ENCODE measurements around the gene MSX1. TPM values are rescaled to one million over a fixed set of nuclear protein-coding genes. Genes with fewer than 3 reads are reported as not detected.

MSX1 gene
- total RNA-seq, 1 donor from 2014 or later = not detected

DNA sequence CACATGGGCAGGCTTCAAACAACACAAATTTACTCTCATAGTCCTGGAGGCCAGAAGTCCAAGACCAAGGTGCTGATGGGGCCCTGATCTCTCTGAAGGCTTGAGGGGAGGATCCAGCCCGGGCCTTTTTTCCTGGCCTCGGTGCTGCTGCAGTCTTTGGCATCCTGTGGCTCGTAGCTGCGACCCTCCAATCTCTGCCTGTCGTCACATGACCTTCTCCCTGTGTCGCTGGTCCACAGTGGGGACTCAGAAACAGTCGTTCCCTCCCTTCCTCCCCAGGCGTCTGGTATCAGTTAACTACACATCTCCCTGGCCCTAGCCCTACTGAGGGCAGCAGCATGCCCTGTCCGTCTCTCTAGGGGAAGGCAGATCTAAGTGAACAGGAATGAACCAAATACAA lies 19.1 kb upstream of the MSX1 start:
- intact Hi-C loops (cut with micrococcal nuclease) = no loop called here

DNA sequence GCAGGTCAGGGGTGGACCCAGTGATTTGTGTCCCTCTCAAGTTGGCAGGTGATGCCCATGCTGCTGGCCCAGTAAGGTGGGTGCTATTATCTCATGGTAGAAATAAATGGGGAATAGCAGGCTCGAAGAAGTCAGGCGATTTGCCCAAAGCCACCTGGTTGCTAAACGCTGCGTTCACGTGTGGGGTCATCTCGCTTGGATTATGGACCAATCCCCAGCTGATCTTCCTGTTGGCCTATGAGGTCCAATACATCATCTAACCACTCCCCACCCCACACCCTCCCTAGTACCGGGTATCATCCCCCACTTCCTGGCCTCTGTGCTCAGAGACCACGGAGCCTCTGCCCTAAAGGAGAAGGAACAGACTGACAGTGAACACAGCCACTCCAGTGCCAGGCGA lies 18.3 kb upstream of the MSX1 start:
- intact Hi-C loops (cut with micrococcal nuclease) = no loop called here

DNA sequence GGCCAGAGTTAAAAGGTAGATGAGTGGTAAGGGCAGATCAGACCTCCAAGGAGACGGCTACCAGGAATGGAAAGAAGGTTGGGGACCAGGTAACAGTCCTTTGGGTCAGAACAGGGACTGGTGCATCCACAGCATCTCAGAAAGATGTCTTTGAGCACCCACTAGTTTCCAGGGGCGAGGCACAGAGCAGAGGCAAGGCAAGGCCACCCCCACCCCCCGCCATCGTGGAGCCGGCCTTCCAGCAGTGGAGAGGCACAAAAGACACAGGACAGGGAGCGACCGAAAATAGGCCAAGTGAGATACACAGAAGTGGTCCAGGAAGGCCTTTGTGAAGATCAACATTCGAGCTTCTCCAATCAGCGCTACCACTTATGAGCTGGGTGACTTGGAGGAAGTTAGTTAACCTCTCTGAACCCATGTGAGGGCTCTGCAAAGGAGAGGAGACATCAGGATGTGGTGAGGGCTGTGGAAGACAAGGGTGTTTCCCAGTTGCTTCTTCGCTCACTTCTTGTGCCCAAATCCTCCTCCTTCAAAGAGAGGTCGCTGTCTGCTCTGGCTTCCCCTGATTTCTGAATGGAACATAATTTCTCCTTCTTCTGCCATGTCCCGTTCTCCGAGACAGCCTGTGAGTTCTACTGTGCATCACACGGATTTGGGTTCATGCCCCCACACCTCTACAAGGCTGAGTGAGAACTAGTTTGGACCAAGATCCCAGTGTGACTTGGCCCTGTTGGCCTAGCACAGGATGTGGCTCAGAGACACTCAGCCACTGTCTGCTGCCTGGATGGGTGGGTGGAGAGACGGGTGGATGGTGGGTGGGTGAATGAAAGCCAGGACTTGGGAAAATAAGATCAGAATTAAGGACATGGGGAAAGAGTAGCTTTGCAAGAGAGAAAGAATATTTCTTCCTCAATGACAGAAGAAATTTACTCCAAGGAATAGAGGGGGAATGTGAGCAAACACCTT lies 16.7 kb upstream of the MSX1 start:
- intact Hi-C loops (cut with micrococcal nuclease) = no loop called here

DNA sequence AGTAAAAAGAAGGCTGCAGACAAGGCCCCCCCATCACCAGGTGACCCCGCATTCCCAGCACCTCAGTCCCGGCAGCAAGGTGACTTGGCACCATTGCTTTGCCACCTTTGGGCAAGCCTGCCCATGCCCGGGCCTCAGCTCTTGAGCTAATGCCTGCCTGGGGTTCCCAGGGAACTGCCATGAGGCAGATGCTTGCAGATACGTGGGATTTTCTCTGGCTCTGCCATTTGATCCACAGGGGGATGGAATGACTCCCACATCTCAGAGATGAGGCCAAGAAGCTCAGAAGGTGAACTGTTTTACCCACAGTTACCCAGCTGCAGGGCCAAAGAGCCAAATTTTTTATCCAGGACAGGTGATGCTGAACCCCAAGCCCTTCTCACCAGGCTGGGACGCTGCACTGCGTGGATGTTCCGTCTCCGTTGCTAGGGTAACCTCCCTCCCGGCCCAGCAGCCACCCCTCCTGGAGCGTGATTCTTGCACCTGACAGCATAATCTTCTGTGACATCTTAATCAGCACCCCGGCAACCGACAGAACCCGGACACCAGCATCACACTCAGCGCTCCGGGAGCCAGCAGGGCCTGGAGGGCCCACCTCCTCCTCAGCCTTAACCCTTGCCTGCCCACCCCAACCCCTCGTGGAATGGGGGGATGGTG lies 15.7 kb upstream of the MSX1 start:
- intact Hi-C loops (cut with micrococcal nuclease) = no loop called here

DNA sequence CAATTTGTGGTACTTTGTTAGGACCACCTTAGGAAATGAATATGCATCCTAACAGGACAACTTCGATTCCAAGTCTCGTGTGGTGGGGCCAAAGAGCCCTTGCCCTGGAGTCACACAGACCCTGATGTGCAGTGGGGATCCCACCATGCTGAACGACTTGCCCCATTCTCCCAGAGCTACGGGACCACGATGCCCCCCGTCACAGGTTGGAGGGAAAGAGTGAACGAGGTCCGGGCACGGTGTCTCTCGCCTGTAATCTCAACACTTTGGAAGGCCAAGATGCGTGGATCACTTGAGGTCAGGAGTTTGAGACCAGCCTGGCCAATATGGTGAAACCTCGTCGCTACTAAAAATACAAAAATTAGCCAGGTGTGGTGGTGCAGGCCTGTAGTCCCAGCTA lies 14.4 kb upstream of the MSX1 start:
- intact Hi-C loops (cut with micrococcal nuclease) = no loop called here

DNA sequence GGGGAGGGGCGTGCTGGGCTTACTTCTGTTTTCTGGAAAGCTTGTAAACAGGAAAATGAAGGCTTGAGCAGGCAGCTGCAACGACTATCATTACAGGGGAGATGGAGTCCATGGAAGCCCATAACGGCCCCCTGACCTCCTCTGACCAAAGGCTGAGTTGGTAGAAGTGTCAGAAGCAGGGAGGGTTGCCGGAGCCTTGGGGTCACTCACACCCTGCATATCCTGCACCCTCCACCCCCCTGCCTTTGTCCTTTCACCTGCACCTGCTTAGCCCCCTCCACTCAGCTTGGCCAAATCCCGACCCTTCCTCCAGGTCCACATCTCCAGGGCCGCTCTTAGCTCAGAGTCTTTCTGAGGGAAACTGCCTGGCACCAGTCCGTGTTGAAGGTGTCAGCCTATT lies 12.5 kb upstream of the MSX1 start:
- intact Hi-C loops (cut with micrococcal nuclease) = no loop called here

DNA sequence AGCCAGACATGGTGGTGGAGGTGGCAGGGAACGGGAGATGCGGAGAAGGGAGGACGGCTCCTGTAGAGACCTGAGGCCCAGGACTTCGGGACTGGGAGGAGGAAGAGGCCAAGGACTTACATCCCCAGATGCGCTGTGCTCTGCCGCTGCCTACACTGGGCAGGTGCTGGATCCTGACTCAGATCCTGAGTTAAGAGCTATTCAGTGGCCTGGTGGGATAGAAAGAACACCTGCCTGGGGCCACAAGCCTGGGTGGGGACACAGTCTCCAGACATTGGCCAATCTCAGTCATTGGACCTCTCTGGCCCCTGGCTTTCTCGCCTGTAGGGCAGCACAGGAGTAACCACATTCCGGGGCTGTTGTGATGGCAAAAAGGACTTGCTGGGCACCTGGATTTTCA lies 10.9 kb upstream of the MSX1 start:
- intact Hi-C loops (cut with micrococcal nuclease) = no loop called here

DNA sequence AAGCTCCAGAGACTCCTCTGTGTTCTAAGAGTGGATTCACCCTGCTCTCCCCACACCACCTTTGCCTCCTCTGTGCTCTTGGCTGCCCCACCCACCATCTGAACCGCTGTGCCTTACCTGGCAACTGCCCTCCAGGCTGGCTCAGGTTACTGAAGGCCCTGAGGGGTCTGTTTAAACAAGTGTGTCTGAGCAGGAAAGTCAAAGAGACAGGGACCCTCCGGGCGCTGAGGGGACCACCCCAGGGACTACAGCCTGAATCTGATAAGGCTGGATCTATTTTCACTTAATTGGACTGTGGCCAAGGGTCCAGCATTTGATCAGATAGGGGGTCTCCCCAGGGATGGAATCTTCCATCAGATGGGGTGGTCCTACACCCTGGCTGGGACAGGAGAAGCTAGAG lies 10.4 kb upstream of the MSX1 start:
- intact Hi-C loops (cut with micrococcal nuclease) = no loop called here

DNA sequence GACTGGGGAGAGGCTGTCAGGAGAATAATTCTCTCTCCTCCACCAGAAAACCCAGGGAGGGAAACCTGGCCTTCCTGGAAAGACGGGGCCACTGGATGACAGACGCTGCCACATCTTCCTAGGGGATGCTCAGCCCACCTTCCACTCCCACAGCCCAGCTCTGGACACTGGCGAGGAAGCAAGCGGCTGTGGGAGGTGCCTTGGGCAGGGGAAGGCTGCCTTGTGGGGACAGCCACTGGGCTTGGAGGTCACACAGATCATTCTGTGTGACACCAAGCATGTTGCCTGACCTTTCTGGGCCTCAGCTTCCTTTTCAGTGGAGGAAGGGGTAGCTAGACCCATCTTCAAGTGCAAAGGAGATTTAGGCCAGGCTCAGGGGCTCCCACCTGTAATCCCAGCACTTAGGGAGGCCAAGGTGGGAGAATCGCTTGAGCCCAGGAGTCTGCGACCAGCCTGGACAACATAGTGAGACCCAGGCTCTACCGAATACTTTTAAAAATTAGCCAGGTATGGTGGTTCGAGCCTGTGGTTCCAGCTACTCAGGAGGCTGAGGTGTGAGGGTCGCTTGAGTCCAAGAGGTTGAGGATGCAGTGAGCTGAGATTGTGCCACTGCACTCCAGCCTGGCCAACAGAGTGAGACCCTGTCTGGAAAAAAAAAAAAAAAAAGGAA lies 9.8 kb upstream of the MSX1 start:
- intact Hi-C loops (cut with micrococcal nuclease) = no loop called here

DNA sequence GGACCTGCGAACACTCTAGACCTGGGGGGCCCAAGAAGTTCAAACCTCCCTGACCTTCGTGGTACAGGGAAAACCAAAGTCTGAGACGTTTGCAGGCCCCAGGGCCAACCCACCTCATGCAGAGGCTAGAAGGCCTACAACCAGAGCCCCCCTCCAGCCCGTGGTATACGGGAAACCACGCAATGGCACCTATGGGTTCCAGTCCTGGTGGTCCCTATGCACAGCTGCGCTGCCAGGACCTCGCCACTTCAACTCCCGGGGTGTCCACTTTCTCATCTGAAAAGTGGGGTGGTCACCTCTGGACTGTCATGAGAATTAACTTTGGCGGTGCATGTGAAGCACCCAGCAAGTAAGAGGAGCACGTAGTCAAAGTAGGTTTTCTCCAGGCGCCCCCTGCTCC lies 8.4 kb upstream of the MSX1 start:
- intact Hi-C loops (cut with micrococcal nuclease) = no loop called here

DNA sequence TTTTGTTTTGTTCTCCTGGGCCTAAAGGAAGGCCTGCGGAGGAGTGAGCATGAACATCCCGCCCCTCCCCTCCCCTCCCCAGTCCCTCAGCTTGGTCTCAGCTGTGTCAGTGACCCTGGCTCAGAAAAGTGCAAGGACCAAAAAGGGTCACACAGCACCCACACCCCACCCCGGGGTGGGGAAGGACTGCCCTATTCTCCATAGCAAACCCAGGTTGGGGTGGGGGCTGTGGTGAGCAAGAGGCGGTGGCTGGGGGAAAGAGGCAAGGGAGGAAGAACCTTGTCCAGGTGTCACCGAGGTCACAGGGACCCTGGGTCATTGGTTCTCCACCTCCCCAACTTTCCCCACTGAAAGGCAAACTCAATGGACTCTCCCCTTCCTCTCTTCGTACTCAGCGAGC lies 7.6 kb upstream of the MSX1 start:
- intact Hi-C loops (cut with micrococcal nuclease) = no loop called here

DNA sequence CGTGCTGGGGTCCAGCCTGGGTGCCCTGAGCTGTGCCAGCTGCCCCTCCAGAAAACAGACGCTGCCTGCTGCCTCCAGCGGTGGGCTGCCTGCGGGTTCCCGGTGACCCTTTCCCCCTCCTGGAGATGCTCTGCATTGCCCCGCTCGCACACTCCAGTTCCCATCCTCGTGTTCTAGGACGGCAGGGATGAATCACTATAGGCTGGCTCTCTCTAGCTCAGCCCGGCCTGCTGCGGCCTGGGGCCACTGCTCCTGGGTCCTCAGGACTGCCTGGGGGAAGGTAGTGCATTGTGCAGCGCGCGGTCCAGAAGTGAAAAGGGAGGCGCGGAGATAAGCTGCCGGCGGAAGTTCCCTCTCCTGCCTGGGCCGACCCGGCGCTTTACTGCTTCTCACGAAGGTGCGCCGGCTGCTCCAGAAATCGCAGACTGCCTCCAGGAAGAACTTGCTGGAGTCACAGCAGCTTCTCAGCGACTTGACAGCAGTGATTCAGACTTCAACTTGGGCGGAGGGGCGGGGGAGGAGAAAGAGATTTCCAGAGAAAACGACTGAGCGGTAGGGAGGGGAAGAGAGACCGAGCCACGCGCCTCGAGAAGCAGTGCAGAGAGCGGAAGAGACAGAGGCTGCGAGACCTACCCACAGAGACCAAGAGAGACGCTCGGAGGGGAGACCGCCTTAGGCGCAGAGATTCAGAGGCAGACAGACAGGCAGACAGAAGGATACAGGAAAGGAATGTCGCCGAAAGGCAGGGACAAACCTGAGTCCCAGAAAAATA lies 6.7 kb upstream of the MSX1 start:
- intact Hi-C loops (cut with micrococcal nuclease) = no loop called here

DNA sequence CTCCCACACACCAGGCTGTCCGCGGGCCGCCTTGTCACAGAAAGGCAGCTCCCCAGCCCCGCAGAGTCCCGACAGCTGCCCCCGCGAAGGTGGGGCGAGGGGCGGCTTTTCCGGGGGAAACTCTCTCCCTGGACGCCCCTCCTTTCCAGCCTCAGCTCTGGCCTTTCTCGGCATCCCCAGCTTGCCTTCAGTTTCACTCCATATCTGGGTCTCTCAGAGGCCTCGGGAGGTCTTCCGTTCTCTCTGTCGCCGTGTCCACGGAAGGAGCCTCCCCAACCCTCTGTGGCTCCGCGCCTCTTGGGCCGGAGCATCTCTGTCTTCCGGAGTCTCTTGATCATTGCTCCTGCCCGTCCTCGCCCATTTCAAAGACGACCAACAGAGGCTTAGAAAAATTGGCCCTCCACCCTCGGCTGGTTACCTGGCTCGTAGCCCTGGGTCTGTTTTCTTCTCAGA lies 6.1 kb upstream of the MSX1 start:
- intact Hi-C loops (cut with micrococcal nuclease) = no loop called here

DNA sequence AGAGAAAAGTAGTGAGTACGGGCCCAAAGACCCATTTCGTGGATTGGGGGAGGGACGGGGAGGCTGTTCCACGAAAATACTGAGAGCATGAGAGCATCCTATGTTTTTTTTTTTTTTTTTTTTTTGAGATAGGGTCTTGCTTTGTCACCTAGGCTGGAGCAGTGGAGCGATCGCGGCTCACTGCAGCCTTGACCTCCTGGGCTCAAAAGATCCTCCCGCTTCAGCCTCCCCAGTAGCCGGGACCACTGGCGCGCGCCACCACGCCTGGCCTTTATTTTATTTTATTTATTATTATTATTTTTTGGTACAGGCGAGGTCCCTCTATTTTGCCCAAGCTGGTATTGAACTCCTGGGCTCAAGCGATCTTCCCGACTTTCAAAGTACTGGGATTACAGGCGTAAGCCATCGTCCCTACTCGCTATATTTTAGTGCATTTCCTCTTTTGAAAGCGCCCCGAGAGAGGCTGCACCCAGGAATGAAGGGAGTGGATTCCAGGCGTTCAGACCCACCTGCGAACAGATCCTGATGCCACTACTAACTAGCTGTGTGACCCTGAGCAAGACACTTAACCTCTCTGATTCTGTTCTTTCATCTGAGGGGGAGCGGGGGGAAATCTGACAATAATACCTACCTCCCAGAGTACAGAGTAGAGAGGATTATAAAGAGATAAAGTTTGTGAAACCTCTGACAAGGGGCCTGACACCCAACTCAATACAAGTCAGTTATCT lies 5.4 kb upstream of the MSX1 start:
- intact Hi-C loops (cut with micrococcal nuclease) = no loop called here

DNA sequence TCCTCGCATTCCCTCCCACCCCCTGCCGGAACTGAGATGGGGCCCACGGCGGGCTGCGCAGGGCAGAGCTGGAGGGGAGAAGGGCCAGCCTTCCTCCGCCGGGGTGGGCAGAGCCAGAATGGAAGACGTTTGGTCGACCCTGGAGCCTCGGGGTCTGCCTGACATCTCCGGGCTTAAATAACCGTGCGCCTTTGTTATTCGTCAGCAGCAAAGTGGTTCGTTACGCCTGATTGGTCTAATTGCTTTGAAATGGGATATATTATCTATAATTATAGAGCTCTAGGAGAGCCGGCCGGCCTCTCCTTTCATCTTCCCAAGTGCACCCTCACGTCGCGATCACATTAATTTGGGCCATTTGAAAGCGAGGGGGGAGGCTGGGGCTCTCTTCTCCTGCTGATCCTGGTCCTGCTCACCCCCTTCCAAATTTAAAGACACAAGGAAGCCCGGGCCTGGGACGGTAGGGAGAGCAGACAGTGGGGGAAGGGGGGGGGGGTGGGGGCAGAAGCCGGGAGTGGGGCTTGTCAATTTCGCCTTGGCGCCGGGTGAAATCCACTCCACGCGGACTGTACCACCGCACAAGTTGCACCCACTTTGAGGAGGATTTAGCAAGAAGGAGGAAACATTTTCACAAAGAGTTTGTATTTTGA lies 4.7 kb upstream of the MSX1 start:
- intact Hi-C loops (cut with micrococcal nuclease) = loop anchor here (5.0 kb wide), 1 partner anchor 367 kb away; no protein-coding TSS in a partner anchor

DNA sequence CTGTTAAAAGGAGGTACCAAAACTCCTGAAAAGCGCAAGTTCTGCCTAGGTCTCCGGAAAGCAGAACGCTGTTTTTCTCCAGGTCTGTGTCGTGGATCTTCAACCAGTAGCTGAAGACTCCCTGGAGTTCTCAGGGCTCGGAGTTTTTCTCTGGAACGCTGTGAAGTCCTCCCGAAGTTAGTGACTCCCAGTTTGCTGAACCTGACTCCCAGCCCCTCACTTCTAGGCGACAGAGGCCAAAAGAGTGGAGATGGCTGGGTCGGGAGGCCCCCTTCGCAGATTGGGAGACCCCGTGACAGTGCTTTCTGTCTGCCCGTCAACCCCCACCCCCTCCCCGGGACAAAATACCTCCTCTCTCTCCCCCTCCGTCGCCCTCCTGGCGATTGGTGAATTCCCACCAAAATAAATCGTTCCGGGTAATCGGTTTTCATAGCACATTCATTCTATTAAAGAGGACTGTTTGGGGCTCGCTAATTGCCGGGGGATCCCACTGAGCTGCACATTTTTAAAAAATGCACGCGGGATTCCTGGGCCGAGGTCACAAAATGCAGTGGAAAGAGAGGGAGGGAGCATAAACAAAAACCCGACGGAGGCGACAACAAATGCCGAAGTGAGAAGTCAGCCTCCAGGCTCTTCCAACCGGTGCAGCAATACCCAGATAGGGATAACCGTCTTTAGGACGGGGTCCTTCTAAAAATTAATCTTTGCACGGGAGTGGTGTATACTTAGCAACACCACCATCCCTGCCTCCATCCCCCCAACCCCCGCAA lies 4.0 kb upstream of the MSX1 start:
- intact Hi-C loops (cut with micrococcal nuclease) = loop anchor here (5.0 kb wide), 1 partner anchor 368 kb away; no protein-coding TSS in a partner anchor

DNA sequence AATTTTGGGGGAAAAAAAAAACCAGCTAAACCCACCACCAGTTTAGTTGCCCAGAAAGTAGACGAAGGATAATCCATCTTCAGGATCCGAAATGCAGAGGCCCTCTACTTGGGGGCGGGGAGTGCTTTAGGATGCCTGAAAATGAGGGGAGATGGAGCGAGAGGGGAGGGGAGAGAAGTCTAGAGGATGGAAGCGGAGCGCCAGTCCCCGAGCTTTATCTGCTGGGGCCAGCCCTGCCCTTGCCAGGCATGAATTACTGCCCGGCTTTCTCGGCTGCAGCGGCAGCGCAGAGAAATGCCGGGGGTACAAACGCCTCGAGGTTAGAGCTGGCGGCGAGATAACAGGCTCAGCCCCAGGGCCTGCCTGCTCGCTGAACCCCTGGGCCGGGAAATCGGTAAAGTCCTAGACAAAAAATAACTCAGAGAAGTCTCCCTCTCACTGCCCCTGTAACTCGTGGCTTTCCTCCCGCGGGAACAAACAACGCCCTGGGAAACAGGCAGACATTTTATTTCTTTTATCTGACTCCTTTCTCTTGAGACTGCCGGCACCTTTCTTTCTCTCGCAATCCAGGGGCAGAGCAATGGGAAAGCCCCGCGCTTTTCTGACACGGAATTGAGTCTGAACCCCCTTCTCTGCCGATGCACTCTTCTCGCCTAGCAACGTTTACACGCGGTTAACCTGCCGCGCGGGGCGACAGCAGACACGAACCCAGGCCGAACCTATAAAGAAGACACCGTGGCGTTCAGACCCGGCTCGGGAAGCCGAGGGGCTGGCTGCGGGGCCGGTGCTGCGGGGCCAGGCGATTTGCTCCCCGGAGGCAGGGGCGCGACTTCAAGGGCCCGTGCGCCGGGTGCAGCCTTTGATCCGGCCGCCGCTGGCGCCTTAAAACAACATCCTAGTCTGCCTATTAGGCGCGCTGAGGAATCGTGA lies 3.1 kb upstream of the MSX1 start:
- intact Hi-C loops (cut with micrococcal nuclease) = loop anchor here (5.0 kb wide), 1 partner anchor 369 kb away; no protein-coding TSS in a partner anchor
